HTR-8/SVneo (cell line): ENCODE data around the gene SUZ12.
A peak's percentile ranks its signal among the peaks of the same experiment; 100 is the strongest.
"Not testable (repeated sequence)": the region's sequence is repeated elsewhere in the genome, so short reads cannot be mapped to it uniquely, and the experiment has no call there.

Experiments used
- DNase-seq: peaks from one replicate; pipeline ENCODE4 v3.0.0; 2011; ENCODE audit warnings: low spot score, mixed read lengths; ENCODE audit not compliant: insufficient read length
- FAIRE-seq: peaks from 2 replicates; lab custom pipeline; 2011; peaks lifted over from hg19 to GRCh38; lab: Jason Lieb, UNC

The SUZ12 gene

DNA sequence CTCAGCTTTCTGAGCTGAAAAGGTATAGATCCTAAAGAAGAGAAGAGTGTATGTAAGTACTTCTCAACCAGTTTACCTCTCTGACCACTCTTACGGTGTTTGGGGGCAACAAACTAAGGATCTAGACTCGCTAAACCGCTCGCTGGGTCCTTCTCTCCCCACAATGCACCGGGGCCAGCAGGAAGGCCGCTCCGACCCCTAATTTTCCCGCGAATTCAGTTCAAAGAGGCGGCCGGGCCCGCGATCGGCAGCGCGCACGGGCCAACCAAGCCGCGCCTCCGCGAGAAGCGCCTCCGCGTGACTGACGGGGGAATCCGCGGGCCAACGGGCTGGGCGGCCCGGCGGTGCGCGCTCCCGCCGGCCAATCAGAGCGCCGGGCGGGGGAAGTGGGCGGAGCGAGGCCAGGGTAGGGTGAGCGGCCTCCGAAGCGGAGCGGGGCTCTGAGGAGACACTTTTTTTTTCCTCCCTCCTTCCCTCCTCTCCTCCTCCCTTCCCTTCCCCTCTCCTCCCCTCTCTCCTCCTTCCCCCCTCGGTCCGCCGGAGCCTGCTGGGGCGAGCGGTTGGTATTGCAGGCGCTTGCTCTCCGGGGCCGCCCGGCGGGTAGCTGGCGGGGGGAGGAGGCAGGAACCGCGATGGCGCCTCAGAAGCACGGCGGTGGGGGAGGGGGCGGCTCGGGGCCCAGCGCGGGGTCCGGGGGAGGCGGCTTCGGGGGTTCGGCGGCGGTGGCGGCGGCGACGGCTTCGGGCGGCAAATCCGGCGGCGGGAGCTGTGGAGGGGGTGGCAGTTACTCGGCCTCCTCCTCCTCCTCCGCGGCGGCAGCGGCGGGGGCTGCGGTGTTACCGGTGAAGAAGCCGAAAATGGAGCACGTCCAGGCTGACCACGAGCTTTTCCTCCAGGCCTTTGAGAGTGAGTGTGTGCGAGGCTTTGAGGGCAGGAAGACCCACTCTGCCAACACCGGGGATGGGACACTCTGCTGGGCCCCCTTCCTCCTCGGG is at the start of gene SUZ12:
Gene SUZ12, plus strand, starts transcription at position 393 of the 995 bp plus-strand sequence. Its CDS starts 240 bp downstream, at position 633.
- FAIRE-seq (peak; percentile 99), DNase-seq (peak; percentile 45)

DNA sequence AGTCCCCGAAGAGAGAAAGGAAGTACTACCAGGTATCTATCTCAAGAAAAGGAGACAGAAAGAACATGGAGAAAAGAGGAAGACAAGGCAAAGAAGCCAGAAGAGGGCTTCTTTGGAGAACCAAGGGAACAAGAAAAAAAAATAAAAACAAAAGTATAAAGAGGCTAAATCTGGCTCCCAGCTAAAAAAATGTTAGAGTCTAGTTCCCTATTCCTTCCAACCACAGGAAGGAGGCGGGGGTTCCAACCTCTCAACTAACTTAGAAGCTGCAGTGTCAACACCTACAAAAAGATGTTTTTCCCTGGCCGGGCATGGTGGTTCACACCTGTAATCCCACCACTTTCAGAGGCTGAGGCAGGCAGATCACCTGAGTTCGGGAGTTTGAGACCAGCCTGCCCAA is 48.7 kb upstream of the SUZ12 start:
- DNase-seq (no peak), FAIRE-seq (no peak)

DNA sequence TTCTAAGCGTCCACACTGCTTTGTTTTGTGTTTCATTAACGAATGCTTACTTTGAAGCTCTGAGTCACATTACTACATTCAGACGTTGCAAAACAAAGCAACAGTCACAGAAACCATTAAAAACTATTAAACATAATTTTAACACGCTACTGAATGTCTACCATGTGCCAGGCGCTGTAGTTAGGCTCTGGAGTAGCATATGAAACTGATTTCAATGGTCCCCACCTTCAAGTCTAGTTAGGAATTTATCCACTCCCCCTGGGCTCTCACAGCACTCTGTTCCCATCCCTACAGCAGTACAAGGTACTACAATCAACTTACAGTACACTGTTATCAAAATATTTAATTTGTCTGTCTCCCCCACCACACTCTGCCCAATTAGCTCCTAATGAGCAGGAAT is 35.9 kb upstream of the SUZ12 start:
- no peak for FAIRE-seq
- DNase-seq, result no peak

DNA sequence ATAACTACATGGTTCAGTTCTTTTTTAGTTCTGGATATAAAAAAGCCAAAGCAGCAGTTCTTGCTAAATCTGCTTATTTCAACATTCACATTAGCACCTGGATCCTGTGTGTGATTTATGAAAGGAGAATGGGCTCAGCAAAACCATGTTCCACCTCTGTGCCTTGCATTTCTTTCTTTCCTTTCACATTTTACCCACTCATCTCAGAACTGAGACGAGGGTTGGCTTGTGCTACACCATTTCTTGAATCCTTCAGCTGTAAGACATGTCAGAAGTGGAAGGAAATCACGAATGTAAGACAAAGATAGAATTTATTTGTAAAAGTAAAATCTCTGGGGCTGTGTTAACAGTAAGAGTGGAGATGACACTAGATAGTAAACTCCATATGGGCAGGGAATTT is 34.1 kb upstream of the SUZ12 start:
- FAIRE-seq (no peak), DNase-seq (no peak)

DNA sequence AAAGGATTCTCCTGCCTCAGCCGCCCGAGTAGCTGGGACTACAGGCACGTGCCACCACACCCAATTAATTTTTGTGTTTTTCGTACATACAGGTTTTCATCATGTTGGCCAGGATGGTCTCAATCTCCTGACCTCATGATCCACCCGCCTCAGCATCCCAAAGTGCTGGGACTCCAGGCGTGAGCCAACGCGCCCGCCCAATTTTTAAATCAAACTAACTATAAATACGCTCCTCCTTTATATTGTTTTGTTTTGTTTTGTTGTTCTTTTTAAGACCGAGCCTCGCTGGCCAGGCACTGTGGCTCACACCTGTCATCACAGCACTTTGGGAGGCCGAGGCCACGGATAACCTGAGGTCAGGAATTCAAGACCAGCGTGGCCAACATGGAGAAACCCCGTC is 33.4 kb upstream of the SUZ12 start:
- DNase-seq (no peak), FAIRE-seq (no peak)

DNA sequence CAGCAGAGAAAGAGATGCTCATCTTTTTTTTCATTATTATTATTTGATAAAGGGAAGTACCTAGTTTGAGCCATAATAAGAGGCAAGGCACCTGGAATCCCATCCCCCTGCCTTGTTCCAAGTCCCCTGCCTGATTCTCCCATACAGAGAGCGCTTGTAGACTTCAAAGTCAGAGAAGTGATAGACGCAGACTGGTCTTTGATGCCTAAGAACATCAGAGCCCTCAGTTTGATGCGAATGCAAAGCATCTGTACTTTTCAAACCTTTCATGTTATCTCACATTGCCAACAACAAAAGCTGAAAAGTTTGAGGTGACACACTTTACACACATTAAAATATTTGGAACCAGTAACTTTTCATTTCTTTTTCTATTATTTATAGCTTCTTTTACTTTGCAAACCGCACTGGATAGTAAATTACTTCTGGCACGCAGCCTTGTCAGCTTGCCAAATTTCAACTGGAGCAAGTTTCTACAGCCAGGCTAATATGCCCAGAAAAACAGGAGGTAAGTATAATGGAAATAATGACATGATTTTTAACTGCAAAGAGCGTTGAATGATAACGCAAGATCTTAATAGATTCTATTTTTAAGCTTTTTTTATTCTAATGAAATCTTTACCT is 29.4 kb upstream of the SUZ12 start:
- no peak for FAIRE-seq
- no peak for DNase-seq

DNA sequence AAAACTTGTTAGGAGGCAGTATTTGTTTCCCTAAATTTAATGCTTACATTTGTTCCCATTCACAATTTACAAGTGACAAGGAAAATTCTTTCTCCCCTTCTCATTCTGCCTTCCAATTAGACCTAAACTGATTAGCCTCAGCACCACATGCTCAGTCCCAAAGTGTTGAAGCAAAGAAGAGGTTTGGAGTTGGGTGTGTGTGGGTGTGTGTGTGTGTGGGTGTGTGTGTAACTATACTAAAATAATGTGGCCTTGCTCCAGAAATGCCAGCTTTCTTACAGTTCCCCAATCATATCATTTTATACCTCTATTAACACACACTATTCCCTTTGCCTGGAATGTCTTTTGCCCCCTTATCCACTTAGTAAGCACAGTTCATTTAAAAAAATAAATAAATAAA is 28.4 kb upstream of the SUZ12 start:
- DNase-seq, result no peak
- no peak for FAIRE-seq

DNA sequence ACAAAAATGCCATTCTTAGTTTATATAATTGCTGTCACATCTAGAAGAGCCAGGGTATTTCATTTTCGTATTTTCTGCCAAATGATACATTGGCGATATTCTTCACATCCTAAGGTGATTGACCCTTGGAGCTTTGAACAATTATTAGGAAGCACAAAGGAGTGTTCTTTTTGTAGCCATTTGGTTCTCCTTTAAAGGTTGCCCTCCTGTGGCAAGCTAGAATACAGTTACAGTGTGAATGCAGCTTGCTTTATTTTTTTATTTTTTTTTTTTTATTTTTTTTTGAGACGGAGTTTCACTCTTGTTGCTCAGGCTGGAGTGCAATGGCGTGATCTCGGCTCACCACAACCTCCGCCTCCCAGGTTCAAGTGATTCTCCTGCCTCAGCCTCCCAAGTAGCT is 24.1 kb upstream of the SUZ12 start:
- not testable (repeated sequence) for FAIRE-seq, DNase-seq

DNA sequence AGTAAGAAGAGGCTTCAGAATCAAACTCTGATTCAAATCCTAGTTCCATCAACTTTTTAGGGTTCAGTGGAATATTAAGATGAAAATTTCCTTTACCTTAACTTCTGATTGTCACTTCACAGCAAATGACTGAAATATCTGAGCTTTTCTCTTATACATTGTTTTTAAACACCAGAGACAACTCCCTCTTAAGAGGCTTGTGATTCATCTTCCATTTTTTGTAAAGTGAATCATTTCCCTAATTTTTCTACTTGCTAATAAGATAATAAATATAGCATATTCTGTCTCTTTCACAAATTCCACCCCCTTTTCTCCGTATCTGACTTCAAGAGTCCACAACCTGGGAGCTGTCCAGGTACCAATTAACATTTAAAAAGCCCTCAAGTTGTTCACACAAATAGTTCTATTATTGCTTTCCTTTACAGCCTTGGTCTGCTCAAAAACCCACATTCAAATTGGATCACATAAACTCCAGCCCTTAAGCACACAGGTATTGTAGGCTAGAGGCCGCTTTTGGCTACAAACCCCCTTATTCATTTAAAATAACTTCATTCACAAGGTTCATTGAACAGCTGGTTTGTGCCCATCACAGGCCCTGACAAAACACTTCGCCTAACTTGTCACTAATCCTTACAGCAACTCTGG is 21.2 kb upstream of the SUZ12 start:
- no peak for DNase-seq
- no peak for FAIRE-seq

DNA sequence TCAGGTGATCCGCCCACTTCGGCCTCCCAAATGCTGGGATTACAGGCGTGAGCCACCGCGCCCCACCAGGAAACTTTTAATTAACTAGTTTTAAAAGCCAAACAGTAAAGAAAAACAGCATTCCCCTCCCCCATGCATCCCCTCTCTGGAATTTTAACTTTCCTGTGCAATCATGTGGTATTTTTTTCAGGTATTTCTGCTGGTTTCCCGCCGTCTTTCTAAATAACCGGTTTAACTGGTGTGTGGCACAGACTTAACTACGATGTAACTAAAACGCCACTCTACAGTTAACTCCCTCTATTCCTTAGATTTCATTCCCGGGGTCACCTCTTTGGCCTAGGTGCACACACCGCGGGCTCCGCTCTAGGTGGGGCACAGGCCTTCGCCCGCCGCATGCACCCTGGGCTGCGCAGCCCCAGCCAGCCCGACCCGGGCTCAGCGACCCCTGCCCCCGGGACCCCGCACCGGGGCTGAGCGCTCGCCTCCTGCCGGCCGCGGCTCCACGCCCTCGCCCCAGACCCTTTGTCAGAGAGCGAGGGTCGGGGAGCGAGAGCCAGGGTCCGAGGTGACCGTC is 20.2 kb upstream of the SUZ12 start:
- no peak for FAIRE-seq
- no peak for DNase-seq

DNA sequence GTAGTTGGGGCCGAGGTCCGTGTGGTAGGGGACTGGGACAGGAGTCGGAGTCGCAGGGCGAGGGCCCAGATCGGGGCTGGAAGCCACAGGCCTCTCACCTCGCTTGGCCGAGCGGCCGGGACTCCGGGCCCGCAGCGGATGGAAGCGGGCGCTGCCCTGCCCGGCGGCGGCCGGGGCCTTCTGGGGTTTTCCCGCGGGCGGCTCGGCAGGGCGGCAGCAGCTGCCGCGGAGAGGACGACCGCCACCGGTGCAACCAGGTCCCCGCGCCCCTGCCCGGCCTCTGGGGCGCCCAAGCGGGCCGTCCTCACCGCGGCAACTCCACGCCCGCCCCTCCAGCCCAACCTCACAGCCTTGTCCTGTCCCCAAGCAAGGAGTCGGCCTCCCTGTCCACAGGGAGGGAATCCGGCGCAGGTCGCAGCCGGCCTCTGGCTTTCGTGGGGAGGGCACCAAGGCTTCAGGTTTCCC is 19.7 kb upstream of the SUZ12 start:
- no peak for DNase-seq
- FAIRE-seq, result no peak

DNA sequence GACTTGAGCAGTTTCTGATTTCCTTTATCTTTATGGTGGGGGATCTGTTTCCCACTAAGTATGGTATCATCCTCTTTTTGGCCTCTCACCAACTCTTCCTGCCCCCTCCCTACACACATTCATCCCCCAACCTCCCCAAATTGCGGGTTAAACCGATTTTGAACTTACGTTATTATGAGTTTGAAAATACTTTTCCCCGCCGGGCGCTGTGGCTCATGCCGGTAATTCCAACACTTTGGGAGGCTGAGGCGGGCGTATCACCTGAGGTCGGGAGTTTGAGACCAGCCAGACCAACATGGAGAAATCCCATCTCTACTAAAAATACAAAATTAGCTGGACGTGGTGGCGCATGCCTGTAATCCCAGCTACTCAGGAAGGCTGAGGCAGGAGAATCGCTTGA is 19.1 kb upstream of the SUZ12 start:
- DNase-seq, FAIRE-seq: not testable (repeated sequence)

DNA sequence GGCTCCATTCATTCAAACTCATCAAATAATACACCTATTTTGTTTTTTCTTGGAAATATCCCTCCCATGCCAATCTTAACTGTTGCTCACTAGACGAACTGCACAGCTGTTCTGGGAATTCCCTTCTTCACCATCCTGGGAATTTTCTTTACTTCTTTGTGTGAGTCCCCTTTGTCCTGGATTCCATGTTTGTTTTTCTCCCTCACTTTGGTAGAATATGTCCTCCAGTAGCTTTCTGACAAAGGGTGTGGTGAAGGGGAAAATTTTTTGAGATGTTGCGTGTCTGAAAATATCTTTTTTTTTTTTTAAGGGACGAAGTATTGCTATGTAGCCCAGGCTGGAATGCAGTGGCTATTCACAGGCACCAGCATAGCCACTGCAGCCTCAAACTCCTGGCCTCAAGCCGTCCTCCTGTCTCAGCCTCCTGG is 18.1 kb upstream of the SUZ12 start:
- no peak for FAIRE-seq

DNA sequence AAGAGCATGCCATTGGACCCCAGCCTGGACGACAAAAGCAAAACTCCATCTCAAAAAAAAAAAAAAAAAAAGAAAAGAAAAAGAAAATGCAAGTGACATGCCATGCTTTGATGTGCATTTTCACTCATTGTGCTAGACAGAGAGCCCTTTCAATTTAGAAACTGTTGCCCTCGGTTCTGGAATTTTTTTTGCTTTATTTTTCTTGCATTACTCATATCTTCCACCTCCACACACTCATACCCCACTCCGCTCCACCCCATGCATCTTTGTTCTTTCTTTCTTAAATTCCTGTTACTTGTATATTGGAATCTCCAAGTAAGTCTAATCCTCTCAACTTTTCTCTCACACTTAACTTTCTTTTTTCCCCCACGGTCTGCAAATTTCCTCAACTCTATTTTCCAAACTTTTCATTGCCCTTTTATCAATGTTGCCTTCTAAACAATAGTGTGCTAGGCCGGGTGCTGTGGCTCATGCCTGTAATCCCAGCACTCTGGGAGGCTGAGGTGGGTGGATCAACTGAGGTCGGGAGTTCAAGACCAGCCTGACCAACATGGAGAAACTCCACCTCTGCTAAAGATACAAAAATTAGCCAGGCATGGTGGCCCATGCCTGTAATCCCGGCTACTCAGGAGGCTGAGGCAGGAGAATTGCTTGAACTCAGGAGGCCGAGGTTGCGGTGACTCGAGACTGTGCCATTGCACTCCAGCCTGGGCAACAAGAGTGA is 16.8 kb upstream of the SUZ12 start:
- no peak for FAIRE-seq
- no peak for DNase-seq

More for the DNA sequence above, 18.1 kb upstream of the SUZ12 start:
- no peak for DNase-seq

DNA sequence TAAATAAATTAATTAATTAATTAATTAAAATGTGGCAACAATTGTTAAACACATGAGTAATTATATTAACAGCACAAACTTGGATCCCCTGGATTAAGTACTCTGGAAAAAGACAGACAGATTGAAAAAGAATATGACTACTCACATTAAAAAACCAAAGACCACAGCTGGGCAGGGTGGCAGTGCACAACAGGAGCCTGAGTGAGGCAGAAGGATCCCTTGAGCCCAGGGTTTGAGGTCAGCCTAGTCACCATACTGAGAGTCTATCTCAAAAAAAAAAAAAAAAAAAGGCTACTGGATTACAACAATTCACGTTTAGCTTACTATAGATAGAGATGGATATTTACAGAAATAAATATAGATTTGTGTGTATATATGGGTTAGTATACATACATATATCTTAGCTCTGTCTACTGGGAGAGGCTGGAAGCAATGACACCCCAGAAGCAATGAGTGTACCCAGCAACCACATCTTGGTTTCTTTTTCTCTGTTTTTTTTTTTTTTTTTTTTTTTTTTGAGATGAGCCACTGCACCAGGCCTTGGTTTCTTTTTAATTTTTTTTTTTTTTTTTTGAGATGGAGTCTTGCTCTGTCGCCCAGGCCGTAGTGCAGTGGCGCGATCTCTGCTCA is 10.6 kb upstream of the SUZ12 start:
- FAIRE-seq, result no peak
- DNase-seq, result no peak

DNA sequence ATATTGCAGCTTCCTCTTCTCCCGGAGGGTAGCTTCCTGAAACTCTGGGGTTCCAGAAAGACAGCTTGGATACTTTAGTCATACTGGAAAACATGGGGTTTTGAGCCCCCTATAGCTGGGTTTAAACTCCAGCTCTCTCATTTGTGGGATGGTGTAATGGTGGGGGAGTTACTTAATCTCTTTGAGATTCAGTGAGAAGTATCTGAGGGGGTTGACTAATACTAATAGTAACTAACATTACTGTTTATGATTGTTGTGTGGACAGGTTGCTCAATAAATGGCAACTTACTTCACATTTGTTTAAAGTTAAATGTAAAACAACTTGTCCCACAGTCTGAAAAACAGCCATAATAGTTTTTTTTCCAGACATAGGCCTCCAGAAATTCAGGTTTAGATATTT is 5.1 kb upstream of the SUZ12 start:
- DNase-seq (no peak), FAIRE-seq (no peak)

DNA sequence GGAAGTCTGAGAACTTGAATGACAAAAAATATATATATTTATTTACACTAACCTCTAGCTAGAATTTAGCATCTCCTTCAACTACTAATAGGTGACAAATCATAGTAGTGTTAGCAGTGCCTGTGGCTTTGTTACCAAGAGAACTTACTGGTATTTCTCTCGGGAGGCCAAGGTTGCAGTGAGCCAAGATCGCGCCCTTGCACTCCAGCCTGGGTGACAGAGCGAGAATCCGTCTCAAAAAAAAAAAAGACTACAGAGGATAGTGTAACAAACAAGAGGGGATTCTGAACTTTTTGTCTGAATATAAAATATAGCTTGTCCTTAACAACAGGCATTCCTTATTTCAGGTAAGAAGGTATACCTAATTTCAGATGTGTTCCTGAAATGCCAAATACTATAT is 1.3 kb upstream of the SUZ12 start:
- DNase-seq (no peak), FAIRE-seq (no peak)

DNA sequence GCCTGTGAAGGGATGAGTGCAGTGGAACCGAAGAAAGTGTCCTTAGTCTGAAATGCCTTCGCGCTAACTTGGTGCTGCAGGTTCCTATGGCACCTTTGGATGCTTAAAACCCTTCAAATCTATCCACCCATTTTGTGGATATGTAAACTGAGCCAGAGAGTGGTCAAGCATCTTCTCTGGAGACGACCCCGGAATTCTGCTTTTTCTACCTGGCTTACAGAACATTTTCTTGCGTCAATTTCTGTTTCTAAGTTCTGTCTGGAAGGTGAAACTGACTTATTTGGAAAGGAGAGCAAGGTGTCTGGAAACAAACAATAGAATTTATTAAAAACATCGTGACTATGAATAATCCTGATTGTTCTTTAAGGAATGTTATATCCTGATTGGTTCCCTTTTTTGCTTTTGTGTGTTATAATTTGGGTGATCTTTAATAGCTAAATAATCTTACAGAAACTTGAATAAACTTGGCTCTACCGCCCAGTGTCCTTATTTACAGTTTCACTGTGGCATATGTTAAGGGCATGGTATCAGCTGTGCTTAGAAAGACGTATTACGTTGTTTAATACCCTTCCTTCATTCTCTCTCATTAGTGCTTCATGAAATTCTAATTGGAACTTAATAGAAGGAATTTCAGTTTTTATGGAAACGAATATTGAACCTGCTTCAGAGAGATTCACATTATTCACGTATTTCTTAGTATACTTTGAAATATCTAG is 1.3 kb downstream of the SUZ12 start:
- not testable (repeated sequence) for DNase-seq, FAIRE-seq

DNA sequence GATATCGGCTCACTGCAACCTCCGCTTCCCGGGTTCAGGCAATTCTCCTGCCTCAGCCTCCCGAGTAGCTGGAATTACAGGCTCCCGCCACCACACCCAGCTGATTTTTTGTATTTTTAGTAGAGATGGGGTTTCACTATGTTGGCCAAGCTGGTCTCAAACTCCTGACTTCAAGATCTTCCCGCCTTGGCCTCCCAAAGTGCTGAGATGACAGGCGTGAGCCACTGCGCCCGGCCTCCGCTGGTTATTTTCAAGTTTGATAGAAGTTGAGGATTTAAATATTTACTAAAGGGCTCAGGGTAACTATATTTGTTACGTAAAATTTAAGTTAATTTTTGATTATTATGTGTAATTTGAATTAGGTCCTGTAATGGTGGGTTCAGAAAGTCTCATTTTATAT is 5.1 kb downstream of the SUZ12 start:
- DNase-seq, FAIRE-seq: not testable (repeated sequence)
